ENCODE data around the gene HOXB9.

GRCh38 chr17:48592057-48592514 lies 34.1 kb downstream of the HOXB9 start:
- TF ChIP-seq, protein P1, sequence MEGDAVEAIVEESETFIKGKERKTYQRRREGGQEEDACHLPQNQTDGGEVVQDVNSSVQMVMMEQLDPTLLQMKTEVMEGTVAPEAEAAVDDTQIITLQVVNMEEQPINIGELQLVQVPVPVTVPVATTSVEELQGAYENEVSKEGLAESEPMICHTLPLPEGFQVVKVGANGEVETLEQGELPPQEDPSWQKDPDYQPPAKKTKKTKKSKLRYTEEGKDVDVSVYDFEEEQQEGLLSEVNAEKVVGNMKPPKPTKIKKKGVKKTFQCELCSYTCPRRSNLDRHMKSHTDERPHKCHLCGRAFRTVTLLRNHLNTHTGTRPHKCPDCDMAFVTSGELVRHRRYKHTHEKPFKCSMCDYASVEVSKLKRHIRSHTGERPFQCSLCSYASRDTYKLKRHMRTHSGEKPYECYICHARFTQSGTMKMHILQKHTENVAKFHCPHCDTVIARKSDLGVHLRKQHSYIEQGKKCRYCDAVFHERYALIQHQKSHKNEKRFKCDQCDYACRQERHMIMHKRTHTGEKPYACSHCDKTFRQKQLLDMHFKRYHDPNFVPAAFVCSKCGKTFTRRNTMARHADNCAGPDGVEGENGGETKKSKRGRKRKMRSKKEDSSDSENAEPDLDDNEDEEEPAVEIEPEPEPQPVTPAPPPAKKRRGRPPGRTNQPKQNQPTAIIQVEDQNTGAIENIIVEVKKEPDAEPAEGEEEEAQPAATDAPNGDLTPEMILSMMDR (IDR thresholded peaks at IDR 0.05) = no peak
- TF ChIP-seq EP300 (IDR thresholded peaks at IDR 0.05) = no peak
- TF ChIP-seq POLR2A (IDR thresholded peaks at IDR 0.05) = no peak
- TF ChIP-seq POLR2AphosphoS5 (IDR thresholded peaks at IDR 0.05) = peak; percentile 44
